GM12891 (cell line): ENCODE data around the gene DTNA.

Experiments
- POLR2A ChIP-seq: IDR thresholded peaks from 2 replicates; pipeline ENCODE4 v1.6.1; 2011; ENCODE audit warnings: low read depth, low read length, control low read depth
- POLR2AphosphoS5 ChIP-seq: IDR thresholded peaks from 2 replicates; pipeline ENCODE4 v1.6.1; 2011; ENCODE audit warnings: low read depth, low read length, control low read depth
- POU2F2 ChIP-seq: IDR thresholded peaks from 2 replicates; pipeline ENCODE4 v1.6.1; 2011; ENCODE audit warnings: low read depth, mild to moderate bottlenecking, control low read depth, low read length, moderate library complexity
- TAF1 ChIP-seq: IDR thresholded peaks from 2 replicates; pipeline ENCODE4 v1.6.1; 2011; ENCODE audit warnings: low read depth, low read length, control low read depth

GRCh38 chr18:34858188-34858587 lies 148.1 kb downstream of the DTNA start:
- no peak for TF ChIP-seq POU2F2
- no peak for TF ChIP-seq POLR2A
- TF ChIP-seq TAF1: no peak
- no peak for TF ChIP-seq POLR2AphosphoS5
